GM20431 (cell line): ENCODE measurements around the gene GTPBP6.
"Not testable (repeated sequence)": the region's sequence is repeated elsewhere in the genome, so short reads cannot be mapped to it uniquely, and the experiment has no call there.

Source experiments
- in situ Hi-C: fragments of 300-500 bp; cut with MseI, MboI; formaldehyde crosslinking; loops from one replicate; pipeline ENCODE4 v1.15.0; 2020; ENCODE audit warnings: low sequenced_read_pairs; ENCODE audit not compliant: unreplicated experiment

Gene GTPBP6

DNA sequence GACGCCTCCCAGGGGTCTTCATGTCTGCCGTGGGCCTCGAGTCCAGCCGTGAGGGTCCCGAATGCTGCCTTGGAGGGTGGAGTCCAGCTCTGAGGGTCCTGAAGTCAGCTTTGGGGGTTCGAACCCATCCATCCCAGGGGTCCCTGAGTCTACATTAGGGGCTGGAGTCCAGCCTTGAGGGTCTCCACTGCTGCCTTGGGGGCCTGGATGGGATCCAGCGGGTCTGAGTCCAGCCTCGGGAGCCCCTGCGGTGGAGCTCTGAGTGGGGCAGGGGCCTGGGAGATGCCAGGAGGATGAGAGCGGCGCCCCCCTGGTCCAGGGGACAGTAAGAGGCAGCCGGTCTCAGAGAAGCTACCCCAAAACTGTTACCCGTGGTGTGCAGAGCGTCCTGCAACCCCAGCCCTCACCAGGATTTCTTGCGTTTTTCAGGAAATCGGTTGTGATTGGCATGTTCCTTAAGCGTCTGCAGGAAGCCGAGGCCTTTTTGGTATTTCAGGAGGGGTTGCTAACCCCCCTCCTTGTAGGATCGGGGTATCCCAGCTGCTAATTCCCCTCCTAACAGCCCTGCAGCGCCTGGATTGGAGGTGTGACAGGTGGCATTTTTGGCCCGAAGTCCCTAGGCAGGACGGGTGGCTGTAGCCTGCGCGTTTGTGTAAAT lies 1.7 kb upstream of the GTPBP6 start:
- in situ Hi-C loops, result no loop called here

DNA sequence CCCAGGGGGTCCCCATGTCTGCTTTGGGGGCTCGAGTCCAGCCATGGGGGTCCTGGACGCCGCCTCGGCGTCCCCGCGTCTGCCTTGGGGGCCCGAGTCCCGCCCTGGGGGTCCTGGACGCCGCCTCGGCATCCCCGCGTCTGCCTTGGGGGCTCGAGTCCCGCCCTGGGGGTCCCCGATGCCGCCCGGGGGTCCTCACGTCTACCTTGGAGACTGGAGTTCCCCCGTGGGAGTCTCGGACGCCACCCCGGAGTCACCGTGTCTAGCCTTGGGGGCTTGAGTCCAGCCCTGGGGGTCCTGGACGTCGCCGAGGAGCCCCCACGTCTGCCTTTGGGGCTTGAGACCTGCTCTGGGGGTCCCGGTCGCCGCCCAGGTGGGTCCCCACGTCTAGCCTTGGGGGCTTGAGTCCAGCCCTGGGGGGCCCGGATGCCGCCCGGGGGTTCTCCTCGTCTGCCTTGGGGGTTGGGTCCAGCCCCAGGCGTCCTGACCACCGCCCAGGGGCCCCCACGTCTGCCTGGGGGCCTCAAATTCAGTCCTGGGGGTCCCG lies 1.1 kb upstream of the GTPBP6 start:
- in situ Hi-C loops, result no loop called here

DNA sequence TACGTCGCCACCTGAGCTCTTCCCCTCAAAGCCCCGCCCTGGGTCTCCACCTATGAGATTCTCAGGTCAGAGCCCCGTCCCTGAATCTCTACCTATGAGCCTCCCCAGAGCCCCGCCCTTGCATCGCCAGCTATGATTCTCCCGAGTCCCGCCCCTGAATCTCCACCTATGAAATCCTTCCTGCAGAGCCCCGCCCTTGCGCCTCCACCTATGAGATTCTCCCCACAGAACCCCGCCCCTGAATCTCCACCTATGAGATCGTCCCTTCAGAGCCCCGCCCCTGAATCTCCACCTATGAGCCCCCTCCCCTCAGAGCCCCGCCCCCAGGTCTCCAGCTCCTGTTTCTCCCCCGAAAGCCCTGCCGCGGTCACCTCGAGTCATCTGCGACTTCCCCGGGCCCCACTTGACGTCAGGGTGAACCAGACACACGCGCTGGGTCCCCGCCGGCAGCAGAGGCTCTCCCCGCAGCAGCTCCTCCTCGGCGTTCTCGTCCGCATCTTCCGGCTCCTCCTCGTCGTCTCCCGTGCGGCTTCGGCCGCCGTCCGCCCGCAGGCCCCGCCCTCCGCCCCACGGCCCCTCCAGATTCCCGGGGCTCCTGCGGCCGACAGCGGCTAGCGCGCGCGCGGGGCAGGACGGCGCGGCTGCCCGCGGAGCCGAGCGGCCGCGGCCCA lies 393 bp downstream of the GTPBP6 start:
- in situ Hi-C loops, result no loop called here

DNA sequence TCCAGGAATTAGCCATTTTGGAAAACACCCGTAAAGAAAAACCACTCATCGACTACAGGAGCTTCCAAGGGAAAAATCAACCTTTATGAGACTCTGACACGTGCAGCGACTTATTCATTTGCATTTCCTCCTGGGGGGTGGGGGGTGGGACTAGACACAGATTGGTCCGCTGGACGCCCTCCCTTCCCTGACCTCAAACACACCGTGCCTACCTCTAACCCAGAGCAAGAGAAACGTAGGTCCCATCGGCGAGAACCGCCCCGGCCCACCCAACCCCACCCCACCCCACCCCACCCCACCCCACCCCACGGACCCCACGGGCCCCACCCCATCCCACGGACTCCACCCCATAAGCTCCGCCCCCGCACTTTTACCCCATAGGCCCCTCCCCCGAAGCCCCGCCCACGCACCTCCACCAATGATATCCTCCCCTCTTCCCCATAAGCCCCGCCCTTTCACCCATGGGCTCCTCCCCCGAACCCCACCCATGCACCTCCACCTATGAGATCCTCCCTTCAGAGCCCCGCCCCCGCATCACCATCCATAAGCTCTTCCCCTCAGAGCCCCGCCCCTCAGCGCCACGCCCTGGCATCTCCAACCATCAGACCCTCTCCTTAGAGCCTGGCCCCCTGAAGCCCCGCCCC lies 1.1 kb downstream of the GTPBP6 start:
- in situ Hi-C loops, result no loop called here

GRCh38 chrX:316351-317325 lies 2.0 kb downstream of the GTPBP6 start:
- in situ Hi-C loops, result no loop called here

DNA sequence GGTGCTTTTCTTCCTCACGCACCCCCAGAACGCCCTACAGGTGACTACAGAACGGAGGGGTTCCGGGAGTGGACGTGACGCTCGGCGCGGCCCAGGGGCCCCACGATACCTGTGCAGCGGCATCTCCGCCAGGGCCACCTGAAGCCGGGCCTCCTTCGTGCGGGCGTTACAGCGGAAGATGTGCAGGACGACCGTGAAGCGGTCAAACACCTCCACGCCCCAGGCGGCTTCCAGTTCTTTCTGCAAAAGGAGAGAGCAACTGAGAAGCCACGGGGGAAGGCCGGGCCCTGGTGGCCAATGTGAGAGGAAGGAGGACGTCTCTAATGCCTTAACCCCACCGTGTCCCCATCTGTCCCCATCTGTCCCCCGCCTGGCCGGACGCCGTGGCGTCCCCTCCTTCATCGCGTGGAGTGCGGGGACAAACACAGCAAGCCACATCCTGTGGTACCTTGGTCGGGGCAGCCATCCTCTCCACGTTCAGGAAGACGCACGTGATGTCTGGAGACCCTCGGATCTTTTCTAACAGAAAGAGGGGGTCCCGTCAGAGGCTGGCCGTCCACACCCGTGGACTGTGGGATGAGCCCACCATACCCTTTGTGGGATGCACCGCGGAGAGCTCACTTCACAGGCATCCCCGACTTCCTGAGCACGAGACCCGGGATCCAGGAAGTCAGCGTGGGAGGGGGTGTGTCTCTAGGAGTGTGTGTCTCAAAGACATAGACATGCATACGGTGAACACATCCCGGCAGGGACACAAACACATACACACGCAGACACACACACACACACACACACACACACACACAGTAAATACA lies 3.6 kb downstream of the GTPBP6 start:
- in situ Hi-C loops, result no loop called here

DNA sequence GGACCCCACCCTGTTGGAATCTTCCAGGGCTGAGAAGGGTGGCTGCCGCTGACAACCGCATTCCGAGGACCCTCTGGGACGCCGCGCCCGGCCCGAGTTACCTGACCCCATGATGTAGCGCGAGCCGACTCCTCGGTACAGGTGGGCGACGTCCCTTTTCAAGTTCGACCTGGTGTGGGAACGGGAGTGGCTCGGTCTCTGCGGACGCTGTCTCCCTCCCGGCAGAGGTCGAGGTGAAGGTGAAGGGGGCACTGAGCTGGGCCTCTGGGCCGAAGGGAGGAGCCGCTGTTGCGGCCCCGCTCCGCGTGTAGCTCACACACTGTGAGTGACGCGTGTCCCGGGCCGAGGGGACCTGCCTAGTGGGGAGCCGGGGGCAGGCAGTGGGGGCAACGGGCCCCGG lies 4.5 kb downstream of the GTPBP6 start:
- in situ Hi-C loops, result no loop called here

- in situ Hi-C loops, result no loop called here
Observed at GRCh38 chrX:313546-313945, 5.0 kb downstream of the GTPBP6 start.

DNA sequence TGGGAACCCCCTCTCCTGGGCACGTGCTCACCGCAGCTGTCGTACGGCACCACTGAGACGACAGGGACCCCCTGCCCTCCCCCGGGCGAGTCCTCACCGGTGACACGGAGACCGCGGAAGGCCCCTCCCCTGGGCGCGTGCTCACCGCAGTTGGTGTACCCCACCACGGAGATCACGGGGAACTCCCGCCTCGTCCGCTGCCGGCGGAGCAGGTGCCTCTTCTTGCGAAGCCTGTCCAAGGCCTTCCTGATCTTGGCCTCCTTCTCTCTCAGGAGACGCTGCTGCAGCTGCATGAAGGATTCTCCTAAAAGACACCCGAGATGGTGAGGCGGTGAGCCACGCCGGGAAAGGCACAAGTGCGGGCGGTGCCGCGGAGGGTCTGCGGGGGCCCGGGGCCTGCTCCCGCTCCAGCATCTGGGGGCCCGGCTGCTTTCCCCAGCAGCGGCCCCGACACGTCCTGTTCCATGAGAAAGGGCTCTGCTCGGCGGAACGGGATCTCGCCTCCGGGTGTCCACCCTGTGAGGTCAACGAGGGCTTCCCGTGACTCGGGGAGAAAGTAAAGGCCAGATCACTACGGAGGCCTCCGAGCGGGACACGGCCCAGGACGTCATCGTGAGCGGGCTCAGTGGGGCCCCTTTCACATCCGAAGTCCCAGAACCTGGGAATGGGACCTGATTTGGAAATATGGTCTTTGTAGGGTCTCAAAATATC lies 5.8 kb downstream of the GTPBP6 start:
- in situ Hi-C loops, result no loop called here

DNA sequence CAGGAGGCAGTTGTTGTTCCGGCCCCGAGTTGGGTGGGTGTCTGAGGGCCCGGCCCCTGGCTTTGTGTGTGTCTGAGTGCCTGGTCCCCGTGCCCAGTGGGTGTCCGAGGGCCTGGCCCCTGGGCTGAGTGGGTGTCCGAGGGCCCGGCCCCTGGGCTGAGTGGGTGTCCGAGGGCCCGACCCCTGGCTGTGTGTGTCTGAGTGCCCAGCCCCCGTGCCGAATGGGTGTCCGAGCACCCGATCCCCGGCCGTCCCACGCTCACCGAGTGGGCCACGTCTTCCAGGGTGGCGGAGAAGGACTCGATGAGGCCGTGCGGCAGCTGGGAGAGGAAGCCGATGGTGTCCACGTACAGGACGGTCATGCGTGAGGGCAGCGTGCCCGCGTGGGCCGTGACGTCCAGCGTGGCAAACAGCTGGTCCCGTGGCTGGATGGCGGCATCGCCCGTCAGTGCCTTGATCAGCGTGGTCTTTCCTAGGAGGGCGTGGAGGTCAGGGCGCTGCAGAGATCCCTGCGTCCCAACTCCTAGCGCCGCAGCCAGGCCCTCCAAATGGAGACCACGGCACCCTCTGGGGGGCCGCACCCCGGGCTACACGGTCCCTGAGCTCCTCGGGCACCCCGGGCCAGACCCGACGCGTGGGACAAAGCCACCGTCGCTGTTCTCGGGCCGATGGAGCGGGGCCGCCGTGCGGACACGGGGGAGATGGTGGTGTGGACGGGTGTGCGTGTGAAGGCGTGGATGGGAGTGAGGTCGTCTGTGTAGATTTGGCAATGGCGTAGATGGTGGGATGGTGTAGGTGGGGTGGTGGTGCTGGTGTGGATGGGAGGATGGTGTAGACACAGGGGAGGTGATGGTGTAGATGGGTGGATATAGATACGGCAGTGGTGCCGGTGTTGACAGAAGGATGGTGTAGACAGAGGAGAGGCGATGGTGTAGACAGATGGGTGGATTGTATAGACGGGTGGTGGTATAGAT lies 7.2 kb downstream of the GTPBP6 start:
- in situ Hi-C loops, result no loop called here

GRCh38 chrX:310621-311155 lies 7.9 kb downstream of the GTPBP6 start:
- in situ Hi-C loops, result no loop called here

GRCh38 chrX:308821-309520 lies 9.6 kb downstream of the GTPBP6 start:
- in situ Hi-C loops, result no loop called here

GRCh38 chrX:307261-308111 lies 11.1 kb downstream of the GTPBP6 start:
- in situ Hi-C loops, result no loop called here

DNA sequence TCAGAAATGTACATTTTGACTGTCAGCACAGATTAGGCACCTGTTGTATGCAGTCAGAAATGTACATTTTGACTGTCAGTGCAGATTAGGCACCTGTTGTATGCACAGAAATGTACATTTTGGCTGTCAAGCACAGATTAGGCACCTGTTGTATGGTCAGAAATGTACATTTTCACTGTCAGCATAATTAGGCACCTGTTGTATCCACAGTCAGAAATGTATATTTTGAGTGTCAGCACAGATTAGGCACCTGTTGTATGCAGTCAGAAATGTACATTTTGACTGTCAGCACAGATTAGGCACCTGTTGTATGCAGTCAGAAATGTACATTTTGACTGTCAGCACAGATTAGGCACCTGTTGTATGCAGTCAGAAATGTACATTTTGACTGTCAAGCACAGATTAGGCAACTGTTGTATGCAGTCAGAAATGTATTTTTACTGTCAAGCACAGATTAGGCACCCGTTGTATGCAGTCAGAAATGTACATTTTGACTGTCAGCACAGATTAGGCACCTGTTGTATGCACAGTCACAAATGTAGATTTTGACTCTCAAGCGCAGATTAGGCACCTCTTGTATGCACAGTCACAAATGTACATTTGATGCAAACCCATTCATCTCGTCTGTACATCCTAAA lies 11.9 kb downstream of the GTPBP6 start:
- in situ Hi-C loops, result not testable (repeated sequence)
